H1 (cell line): ENCODE data around the gene GOSR1. TPM values are rescaled to one million over a fixed set of nuclear protein-coding genes. Genes with fewer than 3 reads are reported as not detected.

ENCODE experiments used
- CTCF ChIA-PET: fragments of 300-600 bp; sonication (Branson Sonifier 250); formaldehyde crosslinking; loops from one replicate; lab custom pipeline; 2021; ENCODE audit not compliant: partially characterized antibody; lab: Charles Lee
- POLR2A ChIA-PET: fragments of 300-600 bp; sonication (Branson Sonifier 250); formaldehyde crosslinking; loops from one replicate; lab custom pipeline; 2021; ENCODE audit warnings: inconsistent platforms; ENCODE audit not compliant: partially characterized antibody; lab: Charles Lee
- DNase-seq, 2 experiments: peaks; one replicate each; pipeline versions ENCODE4 v3.0.0 to v3.0.0-alpha.2; 2010 to 2022; ENCODE audit warnings: low spot score in 2 of 2, low read depth in 1 of 2, mixed read lengths in 1 of 2
- FAIRE-seq: peaks from 2 replicates; lab custom pipeline; 2011; peaks lifted over from hg19 to GRCh38; lab: Jason Lieb, UNC
- H2AFZ ChIP-seq: 2 replicates; pipeline ENCODE4 v1.8.1; 2012; ENCODE audit warnings: low read length, inconsistent platforms
- H2AK5ac ChIP-seq: 2 replicates; pipeline ENCODE4 v1.6.1; 2013; ENCODE audit warnings: low read depth, low read length
- H2BK120ac ChIP-seq: replicated peaks from 2 replicates; pipeline ENCODE3; 2013; ENCODE audit warnings: low read depth, low read length, inconsistent platforms
- H2BK12ac ChIP-seq: 2 replicates; pipeline ENCODE4 v1.6.1; 2013; ENCODE audit warnings: low read depth, low read length
- H2BK15ac ChIP-seq: 2 replicates; pipeline ENCODE4 v1.6.1; 2013; ENCODE audit warnings: low read length
- H2BK20ac ChIP-seq: 2 replicates; pipeline ENCODE4 v1.6.1; 2013; ENCODE audit warnings: low read length
- H2BK5ac ChIP-seq: 2 replicates; pipeline ENCODE4 v1.6.1; 2013; ENCODE audit warnings: low read depth, low read length
- H3K14ac ChIP-seq: 2 replicates; pipeline ENCODE4 v1.6.1; 2013; ENCODE audit warnings: inconsistent platforms; ENCODE audit not compliant: insufficient read length
- H3K18ac ChIP-seq: 2 replicates; pipeline ENCODE4 v1.6.1; 2013; ENCODE audit warnings: low read length; ENCODE audit errors: extremely low read depth
- H3K23ac ChIP-seq: 2 replicates; pipeline ENCODE4 v1.6.1; 2013; ENCODE audit warnings: inconsistent platforms; ENCODE audit not compliant: insufficient read length
- H3K23me2 ChIP-seq: 2 replicates; pipeline ENCODE4 v1.6.1; 2013; ENCODE audit warnings: low read depth, low read length
- H3K27ac ChIP-seq: 2 replicates; pipeline ENCODE4 v1.6.1; 2011; ENCODE audit warnings: low read depth, low read length, inconsistent platforms
- H3K27me3 ChIP-seq, 4 experiments: replicated peaks in 1 of 4; 1 replicate in 1 of 4; 2 replicates in 3 of 4; pipeline versions ENCODE4 v1.6.1 to v1.8.1; 2011 to 2013; ENCODE audit warnings: low read length in 3 of 4, mild to moderate bottlenecking in 3 of 4, inconsistent platforms in 2 of 4, mixed read lengths in 2 of 4, moderate library complexity in 1 of 4; ENCODE audit not compliant: control insufficient read depth in 3 of 4, insufficient read depth in 3 of 4; ENCODE audit errors: extremely low read depth in 1 of 4
- H3K36me3 ChIP-seq, 4 experiments: 2 replicates each; pipeline versions ENCODE4 v1.6.1 to v1.8.1; 2011 to 2013; ENCODE audit warnings: mild to moderate bottlenecking in 4 of 4, low read length in 3 of 4, moderate library complexity in 2 of 4, control low read depth in 1 of 4, inconsistent platforms in 1 of 4; ENCODE audit not compliant: insufficient read depth in 4 of 4, control insufficient read depth in 2 of 4
- H3K4ac ChIP-seq: replicated peaks from 2 replicates; pipeline ENCODE3; 2013; ENCODE audit warnings: low read length, low read depth, mixed read lengths, inconsistent platforms; ENCODE audit not compliant: insufficient read length
- H3K4me1 ChIP-seq, 4 experiments: replicated peaks in 1 of 4; 1 replicate in 1 of 4; 2 replicates in 3 of 4; pipeline versions ENCODE4 v1.6.1 to v1.8.1; 2011 to 2013; ENCODE audit warnings: low read length in 3 of 4, inconsistent platforms in 2 of 4, mixed read lengths in 1 of 4; ENCODE audit not compliant: insufficient read depth in 4 of 4, control insufficient read depth in 3 of 4
- H3K4me2 ChIP-seq, 2 experiments: 2 replicates each; pipeline versions ENCODE4 v1.6.1 to v1.8.1; 2011 to 2013; ENCODE audit warnings: low read depth in 2 of 2, low read length in 2 of 2, control low read depth in 1 of 2, inconsistent platforms in 1 of 2, mild to moderate bottlenecking in 1 of 2; ENCODE audit not compliant: insufficient read depth in 1 of 2
- H3K4me3 ChIP-seq, 4 experiments: fragments of 200-600, 300-600 bp in 1 of 4; sonication (generic), shearing (Covaris generic), sonication (Bioruptor Twin) in 1 of 4; 2 replicates each; pipeline versions ENCODE4 v1.5.1 to v1.8.1; 2011 to 2016; ENCODE audit warnings: low read length in 4 of 4, low read depth in 3 of 4, control low read depth in 2 of 4, inconsistent platforms in 2 of 4, mild to moderate bottlenecking in 2 of 4, mixed read lengths in 1 of 4, moderate library complexity in 1 of 4; ENCODE audit not compliant: insufficient read depth in 2 of 4; ENCODE audit errors: extremely low read depth in 1 of 4
- H3K56ac ChIP-seq: replicated peaks from 2 replicates; pipeline ENCODE3; 2013; ENCODE audit warnings: low read depth, mild to moderate bottlenecking, mixed read lengths, low read length, inconsistent platforms; ENCODE audit not compliant: insufficient read length
- H3K79me1 ChIP-seq: 2 replicates; pipeline ENCODE4 v1.6.1; 2013; ENCODE audit warnings: low read depth, low read length, control low read depth
- H3K79me2 ChIP-seq, 2 experiments: 2 replicates each; pipeline versions ENCODE4 v1.6.1 to v1.8.1; 2012 to 2013; ENCODE audit warnings: low read length in 2 of 2, mild to moderate bottlenecking in 2 of 2, inconsistent platforms in 1 of 2; ENCODE audit not compliant: insufficient read depth in 2 of 2, control insufficient read depth in 1 of 2
- H3K9ac ChIP-seq, 4 experiments: replicated peaks in 1 of 4; 1 replicate in 1 of 4; 2 replicates in 3 of 4; pipeline versions ENCODE4 v1.6.1 to v1.8.1; 2011 to 2013; ENCODE audit warnings: low read depth in 3 of 4, low read length in 3 of 4, control low read depth in 2 of 4, mild to moderate bottlenecking in 2 of 4, moderate library complexity in 2 of 4, inconsistent platforms in 1 of 4; ENCODE audit errors: extremely low read depth in 1 of 4
- H3K9me3 ChIP-seq, 2 experiments: 2 replicates each; pipeline versions ENCODE4 v1.6.1 to v1.8.1; 2012 to 2013; ENCODE audit warnings: mild to moderate bottlenecking in 2 of 2, moderate library complexity in 2 of 2, control low read depth in 1 of 2, inconsistent platforms in 1 of 2, low read depth in 1 of 2, low read length in 1 of 2, mixed read lengths in 1 of 2; ENCODE audit not compliant: insufficient read depth in 2 of 2
- H4K20me1 ChIP-seq, 2 experiments: replicated peaks in 1 of 2; 2 replicates each; pipeline versions ENCODE3 to v1.8.1; 2011 to 2013; ENCODE audit warnings: inconsistent platforms in 2 of 2, low read length in 2 of 2, mild to moderate bottlenecking in 1 of 2; ENCODE audit not compliant: insufficient read depth in 2 of 2, control insufficient read depth in 1 of 2
- H4K5ac ChIP-seq: 2 replicates; pipeline ENCODE4 v1.6.1; 2013; ENCODE audit warnings: low read length, low read depth, mixed read lengths, inconsistent platforms; ENCODE audit not compliant: insufficient read length
- H4K8ac ChIP-seq: 2 replicates; pipeline ENCODE4 v1.8.0; 2013; ENCODE audit warnings: mild to moderate bottlenecking, moderate library complexity, low read length, inconsistent platforms; ENCODE audit not compliant: insufficient read depth; ENCODE audit errors: extremely low read depth
- H4K91ac ChIP-seq: replicated peaks from 2 replicates; pipeline ENCODE3; 2013; ENCODE audit warnings: low read length, mixed read lengths, inconsistent platforms; ENCODE audit not compliant: insufficient read length
- BACH1 ChIP-seq: IDR thresholded peaks from 2 replicates; pipeline ENCODE4 v1.6.1; 2012; ENCODE audit warnings: low read length, improper control_type of control experiment
- RFX5 ChIP-seq: IDR thresholded peaks from 2 replicates; pipeline ENCODE4 v1.6.1; 2011; ENCODE audit warnings: low read depth, low read length, improper control_type of control experiment, borderline replicate concordance
- RXRA ChIP-seq: IDR thresholded peaks from 2 replicates; pipeline ENCODE4 v1.6.1; 2011; ENCODE audit warnings: low read depth, mild to moderate bottlenecking, low read length, moderate library complexity; ENCODE audit not compliant: insufficient read depth
- WGBS, 2 experiments: shearing (Covaris generic) in 1 of 2; methylation state at CpG; one replicate each; pipeline versions ENCODE4 v1.1.6 to v1.1.7; 2013 to 2015; ENCODE audit warnings: low lambda C conversion rate in 2 of 2, mixed read lengths in 2 of 2, inconsistent platforms in 1 of 2, low coverage in 1 of 2, missing lambda C conversion rate in 1 of 2; ENCODE audit not compliant: insufficient replicate concordance in 2 of 2, insufficient coverage in 1 of 2, insufficient read length in 1 of 2; ENCODE audit errors: extremely low coverage in 1 of 2, missing lambda C conversion rate in 1 of 2; 5-methylcytosine and 5-hydroxymethylcytosine counted together
- polyA plus RNA-seq, 7 experiments: library from polyadenylated mRNA; depleted of rRNA in 3 of 7; stranded (reverse) in 5 of 7; unstranded in 2 of 7; fragments of >200 nt in 5 of 7; fragments of 200-250 nt in 2 of 7; gene quantifications; 1 replicate in 5 of 7; 2 replicates in 1 of 7; 4 replicates in 1 of 7; pipeline versions ENCODE4 v1.2.1 to v1.2.3, GENCODE V29; 2011 to 2013; ENCODE audit warnings: missing spikeins in 2 of 7, mixed read lengths in 2 of 7
- total RNA-seq: library from RNA; stranded (reverse); fragmentation: NEBNext Ultra II Directional; extraction: Animal tissue kit (Norgen Biotek cat#: 25700); gene quantifications from 2 replicates; pipeline ENCODE4 v1.2.1, GENCODE V29; 2021

Gene GOSR1
- total and polyA plus RNA-seq, 2 of the 8 experiments (the other 6 are each of a cell fraction or from before 2014, with no cell fraction given) = 9.2 to 43.3 TPM

DNA sequence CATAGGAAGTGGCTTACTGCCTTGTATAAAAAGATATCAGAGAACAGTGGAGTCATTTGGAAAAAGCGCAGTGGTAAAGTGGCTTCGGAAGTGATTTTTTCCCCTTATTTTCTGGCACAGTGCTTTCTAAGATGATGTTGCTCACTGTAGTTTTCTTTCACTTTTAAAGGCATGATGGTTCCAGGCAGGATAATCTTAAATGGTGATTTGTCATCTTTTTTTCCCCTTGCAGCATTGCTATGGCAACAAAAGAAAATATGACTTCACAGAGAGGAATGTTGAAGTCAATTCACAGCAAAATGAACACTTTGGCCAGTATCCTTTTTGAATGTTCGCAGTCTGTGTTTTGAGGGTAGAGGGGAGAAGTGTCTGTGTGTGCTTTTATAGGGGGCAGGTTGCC, 42.5 kb downstream of the GOSR1 start:
- no peak overlapping the region for H2BK12ac ChIP-seq
- POLR2A ChIA-PET = no interaction called here
- H2AFZ ChIP-seq = no peak overlapping the region
- no peaks in the 10 kb centered on the region for H4K20me1 ChIP-seq
- H2BK5ac ChIP-seq = no peak overlapping the region
- H2AK5ac ChIP-seq = no peak overlapping the region
- H3K4ac ChIP-seq = no peak overlapping the region
- no peak overlapping the region for H3K4me2 ChIP-seq
- H3K79me2 ChIP-seq = no peaks in the 10 kb centered on the region
- H4K5ac ChIP-seq = no peak overlapping the region
- no peak overlapping the region for H3K56ac ChIP-seq
- no peak overlapping the region for H4K91ac ChIP-seq
- DNase-seq (no peak), FAIRE-seq (no peak)
- H2BK15ac ChIP-seq = no peak overlapping the region
- H3K79me1 ChIP-seq = no peaks in the 10 kb centered on the region
- no peaks in the 10 kb centered on the region for H3K23me2 ChIP-seq
- H2BK120ac ChIP-seq = no peak overlapping the region
- no peak overlapping the region for H3K18ac ChIP-seq
- no peak overlapping the region for H3K27ac ChIP-seq
- no peak overlapping the region for H3K23ac ChIP-seq
- H4K8ac ChIP-seq = no peak overlapping the region
- no peak overlapping the region for H3K14ac ChIP-seq
- WGBS, 2 experiments = 96% methylated on average over 3 of the region's 3 CpGs; no CpG with 5 or more reads in 1 of the 2 experiments
- peaks cover 8 to 17% of the 10 kb centered on the region in 2 experiments; a peak in 3 of 4 replicates for H3K9me3 ChIP-seq
- CTCF ChIA-PET = interaction anchor here (1.6 kb wide), 1 partner anchor 36 kb away, joined by 6 read pairs; no protein-coding TSS in a partner anchor
- no peak overlapping the region for H3K4me3 ChIP-seq
- H2BK20ac ChIP-seq = no peak overlapping the region
- H3K27me3 ChIP-seq = no peaks in the 10 kb centered on the region
- peaks cover 0 to 35% (median 23%) of the 10 kb centered on the region in 4 experiments; a peak in 7 of 8 replicates for H3K36me3 ChIP-seq
- no peaks in the 10 kb centered on the region for H3K4me1 ChIP-seq
- no peak overlapping the region for H3K9ac ChIP-seq
- TF ChIP-seq RXRA (no peak), BACH1 (no peak), RFX5 (no peak)
